ENCODE data around the gene EVX2.

Gene EVX2

DNA sequence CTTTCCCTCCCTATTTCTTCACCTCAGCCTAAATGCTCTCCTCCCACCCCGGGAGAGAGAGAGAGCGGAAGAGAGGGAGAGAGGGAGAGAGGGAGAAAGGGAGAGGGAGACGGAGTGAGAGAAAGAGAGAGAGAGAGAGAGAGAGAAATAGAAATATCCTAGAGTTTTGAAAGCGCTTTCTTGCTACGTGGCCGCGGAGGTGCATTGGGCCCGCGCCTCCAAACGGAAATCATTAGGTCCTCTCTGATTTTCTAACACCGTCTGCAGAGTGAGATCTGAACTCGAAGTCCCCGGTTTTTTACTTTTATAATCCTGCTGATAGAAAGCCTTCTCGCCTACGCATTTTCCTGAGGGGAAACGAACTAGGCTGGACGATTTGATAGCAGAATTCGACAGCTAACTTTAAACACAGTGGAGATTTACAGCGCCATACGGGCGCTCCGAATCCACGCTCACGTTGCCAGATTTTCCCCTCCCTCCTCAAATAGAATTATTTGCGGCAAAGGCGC lies 903 bp upstream of the EVX2 start:
- Histone ChIP-seq H3K4me1 (ENCODE audit: insufficient read depth, low read length) (peaks cover 9% of the 10 kb centered on the region), H3K9me3 (ENCODE audit: insufficient read depth, low read length, severe bottlenecking) (no peaks in the 10 kb centered on the region), H3K36me3 (ENCODE audit: insufficient read depth, low read length) (no peaks in the 10 kb centered on the region), H3K27me3 (ENCODE audit: insufficient read depth, low read length, poor library complexity) (no peaks in the 10 kb centered on the region), H3K4me2 (ENCODE audit: insufficient read depth, low read length) (no peak overlapping the region), H3K27ac (ENCODE audit: low read length) (no peak overlapping the region), H4K20me1 (ENCODE audit: insufficient read depth, low read length) (no peaks in the 10 kb centered on the region), H2AFZ (ENCODE audit: low read depth, low read length) (no peak overlapping the region), H3K79me2 (ENCODE audit: insufficient read depth, low read length) (no peaks in the 10 kb centered on the region), H3K9ac (ENCODE audit: low read depth, low read length) (no peak overlapping the region), H3K4me3 (ENCODE audit: low read depth in 1 of 2, low read length in 2 of 2) (no peak overlapping the region)
- no peak for ATAC-seq (ENCODE audit: insufficient read depth, low read depth)
- no peak for DNase-seq
- TF ChIP-seq, protein P1, sequence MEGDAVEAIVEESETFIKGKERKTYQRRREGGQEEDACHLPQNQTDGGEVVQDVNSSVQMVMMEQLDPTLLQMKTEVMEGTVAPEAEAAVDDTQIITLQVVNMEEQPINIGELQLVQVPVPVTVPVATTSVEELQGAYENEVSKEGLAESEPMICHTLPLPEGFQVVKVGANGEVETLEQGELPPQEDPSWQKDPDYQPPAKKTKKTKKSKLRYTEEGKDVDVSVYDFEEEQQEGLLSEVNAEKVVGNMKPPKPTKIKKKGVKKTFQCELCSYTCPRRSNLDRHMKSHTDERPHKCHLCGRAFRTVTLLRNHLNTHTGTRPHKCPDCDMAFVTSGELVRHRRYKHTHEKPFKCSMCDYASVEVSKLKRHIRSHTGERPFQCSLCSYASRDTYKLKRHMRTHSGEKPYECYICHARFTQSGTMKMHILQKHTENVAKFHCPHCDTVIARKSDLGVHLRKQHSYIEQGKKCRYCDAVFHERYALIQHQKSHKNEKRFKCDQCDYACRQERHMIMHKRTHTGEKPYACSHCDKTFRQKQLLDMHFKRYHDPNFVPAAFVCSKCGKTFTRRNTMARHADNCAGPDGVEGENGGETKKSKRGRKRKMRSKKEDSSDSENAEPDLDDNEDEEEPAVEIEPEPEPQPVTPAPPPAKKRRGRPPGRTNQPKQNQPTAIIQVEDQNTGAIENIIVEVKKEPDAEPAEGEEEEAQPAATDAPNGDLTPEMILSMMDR (IDR thresholded peaks at IDR 0.05; ENCODE audit: borderline replicate concordance, extremely low read depth, low read length, poor library complexity, severe bottlenecking) = no peak
- no peak for TF ChIP-seq EZH2 (IDR thresholded peaks at IDR 0.05; ENCODE audit: borderline replicate concordance, low read depth, low read length, severe bottlenecking)

DNA sequence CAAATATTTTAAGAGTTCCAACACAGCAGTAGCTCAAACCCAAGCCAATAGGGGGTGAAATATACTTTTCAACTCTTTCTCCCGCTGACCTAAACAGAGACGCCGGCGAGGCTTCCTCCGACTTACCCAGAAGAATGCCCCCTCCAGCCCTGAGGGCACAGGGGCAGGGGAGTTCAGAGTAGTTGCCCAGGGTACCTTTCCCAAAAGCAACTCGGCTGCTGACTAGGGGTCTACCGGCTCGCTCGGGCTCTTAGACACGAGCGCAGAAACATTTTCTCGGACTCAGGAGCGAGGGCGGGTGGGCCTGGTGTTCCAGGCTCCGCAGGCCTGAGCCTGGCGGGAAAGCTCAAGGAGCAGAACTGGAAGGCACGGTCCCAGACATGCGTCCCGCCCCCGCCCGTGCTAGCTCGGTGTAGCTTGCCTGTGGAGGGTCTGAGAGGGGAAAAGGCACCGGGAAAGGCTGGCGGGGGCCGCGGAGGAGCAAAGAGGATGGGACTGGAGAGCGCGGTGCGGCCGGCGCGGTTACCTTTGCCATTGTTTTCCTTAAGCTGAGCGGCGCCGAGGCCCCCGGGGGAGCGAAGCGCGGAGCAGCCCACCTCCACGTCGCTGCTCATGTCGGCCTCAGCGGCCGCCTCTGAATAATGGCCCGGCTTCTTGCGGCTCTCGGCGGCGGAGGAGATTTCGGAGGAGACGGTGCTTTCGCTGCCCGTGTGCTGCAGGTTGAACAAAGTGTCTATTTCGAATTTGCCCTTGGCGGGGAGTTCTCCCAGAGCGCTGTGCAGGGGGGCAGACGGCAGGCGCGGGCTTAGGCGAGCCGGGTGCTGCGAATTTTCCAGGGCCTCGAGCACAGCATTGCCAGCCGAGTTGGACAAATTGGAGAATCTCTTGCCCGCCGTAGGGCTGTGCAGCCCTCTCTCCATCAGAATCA lies 674 bp downstream of the EVX2 start:
- H3K27me3 ChIP-seq (ENCODE audit: insufficient read depth, low read length, poor library complexity) = no peaks in the 10 kb centered on the region
- ATAC-seq (ENCODE audit: insufficient read depth, low read depth) (no peak), DNase-seq (no peak)
- no peak overlapping the region for H3K27ac ChIP-seq (ENCODE audit: low read length)
- H4K20me1 ChIP-seq (ENCODE audit: insufficient read depth, low read length) = no peaks in the 10 kb centered on the region
- no peak overlapping the region for H3K9ac ChIP-seq (ENCODE audit: low read depth, low read length)
- no peaks in the 10 kb centered on the region for H3K36me3 ChIP-seq (ENCODE audit: insufficient read depth, low read length)
- no peak overlapping the region for H2AFZ ChIP-seq (ENCODE audit: low read depth, low read length)
- H3K4me1 ChIP-seq (ENCODE audit: insufficient read depth, low read length) = peaks cover 6% of the 10 kb centered on the region
- H3K79me2 ChIP-seq (ENCODE audit: insufficient read depth, low read length) = no peaks in the 10 kb centered on the region
- no peaks in the 10 kb centered on the region for H3K9me3 ChIP-seq (ENCODE audit: insufficient read depth, low read length, severe bottlenecking)
- TF ChIP-seq, protein P1 (IDR thresholded peaks at IDR 0.05; ENCODE audit: borderline replicate concordance, extremely low read depth, low read length, poor library complexity, severe bottlenecking) = no peak
- no peak for TF ChIP-seq EZH2 (IDR thresholded peaks at IDR 0.05; ENCODE audit: borderline replicate concordance, low read depth, low read length, severe bottlenecking)
- H3K4me2 ChIP-seq (ENCODE audit: insufficient read depth, low read length) = no peak overlapping the region
- H3K4me3 ChIP-seq (ENCODE audit: low read depth in 1 of 2, low read length in 2 of 2) = no peak overlapping the region

DNA sequence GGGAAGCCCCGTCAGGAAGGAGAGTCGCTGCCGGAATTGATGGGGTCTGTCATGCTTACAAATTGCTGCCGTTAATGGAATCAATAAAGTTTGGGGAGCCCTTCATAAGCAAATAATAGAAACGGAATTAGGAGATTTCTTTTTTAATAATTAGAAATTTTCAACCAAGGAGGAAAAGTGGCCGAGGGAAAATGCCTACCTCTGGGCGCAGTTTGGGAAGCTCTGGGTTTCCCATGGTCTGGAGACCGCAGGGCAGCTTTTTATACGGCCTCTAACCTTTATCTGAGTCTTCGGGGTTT lies 1.3 kb downstream of the EVX2 start:
- Histone ChIP-seq H3K27me3 (ENCODE audit: insufficient read depth, low read length, poor library complexity) (no peaks in the 10 kb centered on the region), H3K4me2 (ENCODE audit: insufficient read depth, low read length) (no peak overlapping the region), H2AFZ (ENCODE audit: low read depth, low read length) (no peak overlapping the region), H3K9me3 (ENCODE audit: insufficient read depth, low read length, severe bottlenecking) (no peaks in the 10 kb centered on the region), H3K4me3 (ENCODE audit: low read depth in 1 of 2, low read length in 2 of 2) (no peak overlapping the region), H3K9ac (ENCODE audit: low read depth, low read length) (no peak overlapping the region), H3K4me1 (ENCODE audit: insufficient read depth, low read length) (peaks cover 6% of the 10 kb centered on the region; the same call in 1 of the 2 replicates), H3K36me3 (ENCODE audit: insufficient read depth, low read length) (no peaks in the 10 kb centered on the region), H3K27ac (ENCODE audit: low read length) (no peak overlapping the region), H3K79me2 (ENCODE audit: insufficient read depth, low read length) (no peaks in the 10 kb centered on the region), H4K20me1 (ENCODE audit: insufficient read depth, low read length) (no peaks in the 10 kb centered on the region)
- DNase-seq (no peak), ATAC-seq (ENCODE audit: insufficient read depth, low read depth) (no peak)
- no peak for TF ChIP-seq EZH2 (IDR thresholded peaks at IDR 0.05; ENCODE audit: borderline replicate concordance, low read depth, low read length, severe bottlenecking)
- TF ChIP-seq, protein P1 (IDR thresholded peaks at IDR 0.05; ENCODE audit: borderline replicate concordance, extremely low read depth, low read length, poor library complexity, severe bottlenecking) = no peak

Measured in DND-41 (cell line).